ENCODE data around the gene STAC2.

Gene STAC2

GRCh38 chr17:39166437-39167335 lies 59.1 kb downstream of the STAC2 start:
- H3K4me1 ChIP-seq (ENCODE audit: insufficient read depth, insufficient read length) = peaks cover 22% of the 10 kb centered on the region
- TF ChIP-seq ZNF274 (IDR thresholded peaks at IDR 0.05; ENCODE audit: low read depth, low read length) (no peak), YY1 (IDR thresholded peaks at IDR 0.05; ENCODE audit: insufficient read depth, insufficient read length) (no peak), SUZ12 (IDR thresholded peaks at IDR 0.05; ENCODE audit: extremely low read depth, insufficient read depth, insufficient read length) (no peak)
- H3K4me3 ChIP-seq (ENCODE audit: insufficient read length, low read depth) = peak overlapping the region; percentile 4
- no peaks in the 10 kb centered on the region for H3K36me3 ChIP-seq (ENCODE audit: insufficient read depth, insufficient read length, low read length)
- H3K27me3 ChIP-seq (ENCODE audit: insufficient read depth, insufficient read length) = no peaks in the 10 kb centered on the region
- H3K9ac ChIP-seq (ENCODE audit: insufficient read length, low read depth) = no peak overlapping the region
- no peak for DNase-seq (ENCODE audit: low read depth, low spot score)
- no peaks in the 10 kb centered on the region for H3K9me3 ChIP-seq (ENCODE audit: insufficient read depth, low read length)

GRCh38 chr17:39165841-39166349 lies 59.9 kb downstream of the STAC2 start, which contains the start of gene ARL5C:
TSS of gene ARL5C (minus strand) at chr17:39166161. CDS start at chr17:39165760, 401 bp downstream.
- H3K4me3 ChIP-seq (ENCODE audit: insufficient read length, low read depth) = peak within 1 kb of the TSS; percentile 6

GRCh38 chr17:39165178-39165840 lies 60.4 kb downstream of the STAC2 start:
- TF ChIP-seq SUZ12 (IDR thresholded peaks at IDR 0.05; ENCODE audit: extremely low read depth, insufficient read depth, insufficient read length) = no peak
- TF ChIP-seq YY1 (IDR thresholded peaks at IDR 0.05; ENCODE audit: insufficient read depth, insufficient read length) = no peak
- no peak for TF ChIP-seq ZNF274 (IDR thresholded peaks at IDR 0.05; ENCODE audit: low read depth, low read length)
- Histone ChIP-seq H3K4me1 (ENCODE audit: insufficient read depth, insufficient read length) (peaks cover 26% of the 10 kb centered on the region), H3K9ac (ENCODE audit: insufficient read length, low read depth) (peak overlapping the region; percentile 66), H3K27me3 (ENCODE audit: insufficient read depth, insufficient read length) (no peaks in the 10 kb centered on the region), H3K9me3 (ENCODE audit: insufficient read depth, low read length) (no peaks in the 10 kb centered on the region), H3K4me3 (ENCODE audit: insufficient read length, low read depth) (no peak overlapping the region), H3K36me3 (ENCODE audit: insufficient read depth, insufficient read length, low read length) (no peaks in the 10 kb centered on the region)
- DNase-seq (ENCODE audit: low read depth, low spot score) = no peak

More at GRCh38 chr17:39165841-39166349, 59.9 kb downstream of the STAC2 start, which contains the start of gene ARL5C:
- Histone ChIP-seq H3K36me3 (ENCODE audit: insufficient read depth, insufficient read length, low read length) (no peaks in the 10 kb centered on the region), H3K27me3 (ENCODE audit: insufficient read depth, insufficient read length) (no peaks in the 10 kb centered on the region), H3K4me1 (ENCODE audit: insufficient read depth, insufficient read length) (peaks cover 22% of the 10 kb centered on the region), H3K9ac (ENCODE audit: insufficient read length, low read depth) (peak within 1 kb of the TSS; percentile 66), H3K9me3 (ENCODE audit: insufficient read depth, low read length) (no peaks in the 10 kb centered on the region)
- TF ChIP-seq YY1 (IDR thresholded peaks at IDR 0.05; ENCODE audit: insufficient read depth, insufficient read length) (no peak), SUZ12 (IDR thresholded peaks at IDR 0.05; ENCODE audit: extremely low read depth, insufficient read depth, insufficient read length) (no peak), ZNF274 (IDR thresholded peaks at IDR 0.05; ENCODE audit: low read depth, low read length) (no peak)
- no peak for DNase-seq (ENCODE audit: low read depth, low spot score)

DNA sequence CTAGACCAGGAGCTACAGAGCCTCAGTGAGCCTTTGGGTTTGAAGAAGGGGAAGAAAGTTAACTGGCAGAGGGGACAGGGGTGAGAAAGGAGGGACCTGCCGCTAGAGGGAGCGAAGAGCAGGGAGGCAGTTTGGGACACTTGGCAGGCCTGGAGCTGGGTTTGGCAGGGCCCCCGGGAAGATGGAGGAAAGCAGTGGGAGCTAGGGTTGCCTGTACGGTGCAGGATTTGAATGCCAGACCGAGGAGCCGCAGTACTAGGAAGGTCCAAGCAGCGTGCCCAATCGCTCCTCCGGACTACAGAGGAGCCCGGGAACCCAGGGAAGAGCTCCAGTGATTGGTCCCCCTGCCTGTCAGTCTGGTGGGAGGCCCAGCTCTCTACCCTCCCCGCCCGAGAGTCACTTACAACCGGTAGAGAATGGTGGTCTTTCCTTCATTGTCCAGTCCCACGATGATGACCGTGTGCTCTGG lies 61.0 kb downstream of the STAC2 start:
- TF ChIP-seq YY1 (IDR thresholded peaks at IDR 0.05; ENCODE audit: insufficient read depth, insufficient read length) (no peak), ZNF274 (IDR thresholded peaks at IDR 0.05; ENCODE audit: low read depth, low read length) (no peak), SUZ12 (IDR thresholded peaks at IDR 0.05; ENCODE audit: extremely low read depth, insufficient read depth, insufficient read length) (no peak)
- H3K9me3 ChIP-seq (ENCODE audit: insufficient read depth, low read length) = no peaks in the 10 kb centered on the region
- no peak for DNase-seq (ENCODE audit: low read depth, low spot score)
- no peak overlapping the region for H3K4me3 ChIP-seq (ENCODE audit: insufficient read length, low read depth)
- H3K27me3 ChIP-seq (ENCODE audit: insufficient read depth, insufficient read length) = no peaks in the 10 kb centered on the region
- peaks cover 23% of the 10 kb centered on the region for H3K4me1 ChIP-seq (ENCODE audit: insufficient read depth, insufficient read length)
- H3K9ac ChIP-seq (ENCODE audit: insufficient read length, low read depth) = peak overlapping the region; percentile 66
- no peaks in the 10 kb centered on the region for H3K36me3 ChIP-seq (ENCODE audit: insufficient read depth, insufficient read length, low read length)

DNA sequence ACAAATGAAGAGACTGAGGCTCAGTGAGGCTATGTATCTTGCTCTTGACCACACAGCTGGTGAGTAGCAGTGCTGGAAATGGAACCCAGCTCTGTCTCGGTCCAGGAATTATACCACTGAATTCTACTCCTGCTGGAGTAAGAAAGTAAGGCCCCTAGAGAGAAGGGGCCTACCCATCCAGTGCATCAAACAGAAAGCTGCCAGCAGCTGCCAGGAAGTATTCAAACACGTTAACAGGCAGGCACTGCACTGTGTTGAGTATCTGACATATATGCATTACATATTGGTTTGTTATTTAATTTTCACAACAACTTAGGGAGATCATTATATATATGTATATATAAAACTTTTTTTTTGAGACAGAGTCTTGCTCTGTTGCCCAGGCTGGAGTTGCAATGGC lies 63.8 kb downstream of the STAC2 start:
- no peak for DNase-seq (ENCODE audit: low read depth, low spot score)
- Histone ChIP-seq H3K9ac (ENCODE audit: insufficient read length, low read depth) (no peak overlapping the region), H3K9me3 (ENCODE audit: insufficient read depth, low read length) (no peaks in the 10 kb centered on the region), H3K4me1 (ENCODE audit: insufficient read depth, insufficient read length) (peaks cover 23% of the 10 kb centered on the region), H3K27me3 (ENCODE audit: insufficient read depth, insufficient read length) (no peaks in the 10 kb centered on the region), H3K4me3 (ENCODE audit: insufficient read length, low read depth) (no peak overlapping the region), H3K36me3 (ENCODE audit: insufficient read depth, insufficient read length, low read length) (no peaks in the 10 kb centered on the region)
- no peak for TF ChIP-seq SUZ12 (IDR thresholded peaks at IDR 0.05; ENCODE audit: extremely low read depth, insufficient read depth, insufficient read length)
- no peak for TF ChIP-seq YY1 (IDR thresholded peaks at IDR 0.05; ENCODE audit: insufficient read depth, insufficient read length)
- TF ChIP-seq ZNF274 (IDR thresholded peaks at IDR 0.05; ENCODE audit: low read depth, low read length) = no peak

Data from NT2/D1 (cell line).